Myocyte (in vitro differentiated cells): ENCODE data around the gene DCST1. TPM values are rescaled to one million over a fixed set of nuclear protein-coding genes. Genes with fewer than 3 reads are reported as not detected.

Source experiments
- DNase-seq: peaks from one replicate; pipeline ENCODE4 v3.0.0-alpha.2; 2012; ENCODE audit warnings: low read depth
- total RNA-seq: library from RNA; depleted of rRNA; stranded (reverse); fragments of >200 nt; gene quantifications from 2 replicates; pipeline ENCODE4 v1.2.3, GENCODE V29; 2014

The DCST1 gene
- total RNA-seq, 1 donor from 2014 or later, result not detected

- no peak for DNase-seq
Observed at GRCh38 chr1:155012776-155013602, 20.6 kb upstream of the DCST1 start.

DNA sequence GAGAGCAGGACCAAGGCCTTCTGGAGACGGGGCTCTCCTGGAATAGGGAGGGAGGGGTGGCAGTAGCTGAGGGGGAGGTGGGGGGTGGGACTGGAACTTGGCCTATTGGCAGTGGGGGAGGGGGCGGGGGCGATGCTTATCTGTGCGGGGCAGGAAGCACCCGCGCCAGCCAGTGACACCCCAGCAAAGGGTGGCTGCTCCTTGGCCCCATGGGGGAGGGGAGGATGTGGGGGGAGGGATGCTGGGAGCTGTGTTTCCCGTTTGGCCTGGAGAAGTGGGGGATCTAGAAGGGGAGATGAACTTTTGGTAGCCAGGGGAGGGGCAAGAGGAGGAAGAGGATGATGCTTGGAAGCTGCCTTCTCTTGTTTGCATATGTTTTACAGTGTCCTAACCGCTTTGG lies 20.0 kb upstream of the DCST1 start:
- DNase-seq, result no peak

- DNase-seq, result no peak
Observed at GRCh38 chr1:155014709-155015508, 18.7 kb upstream of the DCST1 start.

- DNase-seq, result no peak
Observed at GRCh38 chr1:155015527-155016230, 17.9 kb upstream of the DCST1 start.

DNA sequence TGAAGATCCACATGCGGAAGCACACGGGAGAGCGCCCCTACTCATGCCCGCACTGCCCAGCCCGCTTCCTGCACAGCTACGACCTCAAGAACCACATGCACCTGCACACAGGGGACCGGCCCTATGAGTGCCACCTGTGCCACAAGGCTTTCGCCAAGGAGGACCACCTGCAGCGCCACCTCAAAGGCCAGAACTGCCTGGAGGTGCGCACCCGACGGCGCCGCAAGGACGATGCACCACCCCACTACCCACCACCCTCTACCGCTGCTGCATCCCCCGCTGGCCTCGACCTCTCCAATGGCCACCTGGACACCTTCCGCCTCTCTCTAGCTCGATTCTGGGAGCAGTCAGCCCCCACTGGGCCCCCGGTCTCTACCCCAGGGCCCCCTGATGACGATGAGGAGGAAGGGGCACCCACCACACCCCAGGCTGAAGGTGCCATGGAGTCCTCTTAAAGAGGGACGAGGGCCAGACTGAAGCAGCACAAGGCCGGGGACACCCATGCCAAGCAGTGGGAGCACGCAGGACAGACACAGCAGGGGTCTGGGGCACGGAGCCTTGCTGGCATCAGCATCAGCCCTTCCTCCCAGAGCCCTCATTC lies 17.3 kb upstream of the DCST1 start:
- no peak for DNase-seq

- peak; percentile 88 for DNase-seq
Observed at GRCh38 chr1:155017041-155017945, 16.3 kb upstream of the DCST1 start.

DNA sequence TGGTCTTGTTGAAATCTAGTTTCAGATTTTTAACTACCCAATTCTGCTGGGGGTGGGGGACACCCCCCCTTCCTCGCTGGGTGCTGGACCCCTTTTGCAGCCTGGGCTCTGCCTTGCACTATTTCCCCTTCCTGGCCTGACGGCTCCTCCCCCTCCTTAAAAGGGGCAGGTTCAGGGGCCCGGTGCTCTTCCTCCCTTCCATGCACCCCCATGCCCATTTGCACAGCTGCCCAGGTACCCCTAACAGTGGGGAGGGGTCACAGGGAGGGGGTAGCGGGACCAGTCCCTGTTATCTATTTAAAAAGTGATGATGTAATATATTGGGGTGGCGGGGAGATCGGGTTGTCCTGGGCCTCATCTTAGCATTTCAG lies 15.7 kb upstream of the DCST1 start:
- DNase-seq, result no peak

GRCh38 chr1:155018617-155019348 lies 14.8 kb upstream of the DCST1 start:
- DNase-seq, result no peak

GRCh38 chr1:155019377-155020245 lies 14.0 kb upstream of the DCST1 start:
- DNase-seq, result no peak

DNA sequence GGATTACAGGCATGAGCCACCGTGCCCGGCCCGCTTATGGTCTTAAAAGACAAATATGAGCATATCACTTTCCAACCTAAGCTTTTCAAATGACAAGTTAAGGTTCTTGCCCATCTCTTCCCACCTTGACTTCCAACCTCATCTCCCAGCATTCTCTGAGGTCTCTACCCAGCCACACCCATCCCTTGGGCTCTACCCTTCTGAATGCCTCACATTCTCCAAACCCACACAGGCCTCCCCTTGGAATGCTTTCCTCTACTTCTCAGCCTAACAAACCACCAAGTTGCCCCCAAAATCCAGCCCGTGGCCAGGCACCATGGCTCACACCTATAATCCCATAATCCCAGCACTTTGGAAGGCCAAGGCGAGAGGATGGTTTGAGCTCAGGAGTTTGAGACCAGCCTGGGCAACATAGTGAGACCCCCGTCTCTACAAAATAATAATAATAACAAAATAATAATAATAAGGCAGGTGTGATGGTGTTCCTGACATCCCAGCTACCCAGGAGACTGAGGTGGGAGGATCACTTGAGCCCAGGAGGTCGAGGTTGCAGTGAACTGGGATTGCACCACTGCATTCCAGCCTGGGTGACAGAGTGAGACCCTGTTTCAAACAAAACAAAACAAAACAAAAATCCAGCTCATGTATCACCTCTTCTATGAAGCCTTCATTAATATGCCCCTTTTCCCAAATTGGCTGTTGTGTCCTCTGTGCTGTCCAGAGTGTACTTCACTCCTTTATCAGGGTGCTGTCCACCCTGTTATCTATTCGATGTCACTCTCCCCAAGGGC lies 11.3 kb upstream of the DCST1 start:
- no peak for DNase-seq

- DNase-seq, result no peak
Observed at GRCh38 chr1:155022927-155023236, 10.7 kb upstream of the DCST1 start.

- no peak for DNase-seq
Observed at GRCh38 chr1:155023627-155024026, 10.0 kb upstream of the DCST1 start.

- no peak for DNase-seq
Observed at GRCh38 chr1:155024315-155024714, 9.3 kb upstream of the DCST1 start.

GRCh38 chr1:155026154-155026553 lies 7.5 kb upstream of the DCST1 start:
- no peak for DNase-seq

GRCh38 chr1:155026588-155026987 lies 7.0 kb upstream of the DCST1 start:
- DNase-seq, result no peak

DNA sequence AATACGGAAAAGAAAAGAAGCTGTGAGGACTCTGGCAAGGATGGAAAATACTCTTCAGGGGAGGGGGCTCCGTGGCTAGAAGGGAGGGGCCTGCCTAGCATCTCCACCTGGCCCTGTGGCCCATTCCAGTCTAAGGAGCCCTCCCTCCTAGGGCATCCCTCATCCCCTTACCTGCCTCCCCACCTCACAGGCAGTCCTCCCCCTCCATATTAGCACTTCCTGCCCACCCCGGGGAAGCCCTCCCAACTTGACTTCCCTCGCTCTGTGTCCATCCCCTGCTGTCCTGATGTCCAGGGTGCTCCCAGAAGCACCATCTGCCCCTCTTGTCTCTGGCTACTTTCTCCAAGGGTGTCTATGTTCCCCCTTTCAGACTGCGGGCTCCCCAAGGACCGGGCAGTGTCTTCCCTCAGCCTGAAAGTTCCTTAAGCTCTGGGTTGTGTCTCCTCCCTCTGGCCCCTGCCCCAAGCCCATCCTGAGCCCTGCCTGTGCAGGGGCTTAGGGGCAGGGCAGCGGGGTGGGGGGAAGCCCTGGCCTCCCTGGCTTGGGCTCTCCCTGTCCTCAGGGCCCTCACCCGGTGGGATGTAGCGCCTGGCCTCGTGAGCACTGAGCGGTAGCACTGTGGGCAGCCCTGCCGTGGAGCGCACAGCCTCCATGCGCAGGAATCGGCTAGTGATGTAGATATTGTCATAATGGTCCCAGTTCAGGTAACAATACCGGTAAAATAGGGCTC lies 3.9 kb upstream of the DCST1 start:
- no peak for DNase-seq

DNA sequence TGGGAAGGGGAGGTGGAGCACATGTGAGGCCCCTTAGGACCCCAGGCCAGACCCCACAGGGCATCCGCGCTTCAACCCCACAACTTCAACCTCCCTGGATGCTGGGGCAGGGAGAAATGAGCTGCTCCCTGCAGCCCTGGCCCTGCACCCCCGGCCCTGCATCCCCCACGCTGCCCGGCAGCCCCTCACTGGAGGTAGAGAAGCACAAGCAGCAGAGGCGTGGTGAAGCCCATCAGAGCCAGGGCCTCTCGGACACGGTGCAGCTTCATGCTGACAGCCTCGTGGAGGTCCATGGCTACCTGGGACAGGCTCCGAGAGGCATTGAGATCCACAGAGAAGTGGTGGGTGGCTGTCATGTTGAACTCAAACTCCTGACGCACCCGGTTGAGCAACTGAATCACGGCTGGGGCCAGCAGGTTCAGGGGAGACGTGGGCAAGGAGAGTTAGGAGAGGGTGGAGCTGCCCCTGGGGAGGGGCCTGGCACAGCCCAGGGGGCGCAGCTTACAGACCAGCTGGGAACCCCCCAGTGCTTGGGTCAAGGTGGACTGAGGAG lies 3.3 kb upstream of the DCST1 start:
- DNase-seq, result no peak
